Measurements from ENCODE around the gene PLD5.

The PLD5 gene

GRCh38 chr1:242043165-242043564 is 481.3 kb downstream of the PLD5 start:
- DNase-seq, result no peak

DNA sequence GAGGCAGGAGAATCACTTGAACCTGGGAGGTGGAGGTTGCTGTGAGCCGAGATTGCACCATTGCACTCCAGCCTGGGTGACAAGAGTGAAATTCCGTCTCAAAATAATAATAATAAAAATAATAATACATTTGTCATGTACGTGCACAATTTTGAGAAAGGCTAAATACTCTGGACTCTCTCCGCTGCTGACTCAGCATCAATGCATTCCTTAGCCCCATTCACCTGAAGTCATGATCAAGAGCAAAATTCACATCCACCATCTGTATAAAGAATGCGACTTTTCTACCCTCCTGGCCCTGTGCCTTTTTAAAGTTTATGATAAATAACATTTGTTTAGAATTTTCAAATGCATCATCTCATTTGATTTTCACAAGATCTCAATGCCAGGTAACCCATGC is 490.1 kb downstream of the PLD5 start:
- no peak for DNase-seq

DNA sequence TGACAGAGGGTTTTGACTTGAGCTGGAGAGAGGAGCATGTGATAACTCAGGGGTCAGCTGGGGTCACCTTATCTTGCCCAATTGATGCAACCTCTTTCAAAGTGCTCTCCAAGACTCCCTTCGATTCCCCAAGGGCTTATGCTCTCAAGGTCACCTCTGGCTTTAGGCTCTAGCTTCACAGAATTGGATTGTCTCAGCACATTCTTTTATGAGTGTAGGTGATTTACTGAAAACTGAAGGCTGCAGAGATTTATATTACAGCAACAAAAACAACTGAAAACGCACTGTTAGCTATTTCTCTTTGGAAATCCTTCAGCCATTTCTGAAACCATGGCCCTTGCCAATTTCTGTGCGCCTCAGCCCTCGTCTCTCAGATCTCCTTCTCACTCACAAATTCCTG is 491.1 kb downstream of the PLD5 start:
- DNase-seq, result no peak

Data from fibroblast of skin of scalp (primary cell).